Right kidney (tissue), 1 donor: ENCODE measurements around the gene COL16A1.

ENCODE experiments used
- DNase-seq: peaks from one replicate; pipeline ENCODE4 v3.0.0-alpha.2; 2016

Gene COL16A1

DNA sequence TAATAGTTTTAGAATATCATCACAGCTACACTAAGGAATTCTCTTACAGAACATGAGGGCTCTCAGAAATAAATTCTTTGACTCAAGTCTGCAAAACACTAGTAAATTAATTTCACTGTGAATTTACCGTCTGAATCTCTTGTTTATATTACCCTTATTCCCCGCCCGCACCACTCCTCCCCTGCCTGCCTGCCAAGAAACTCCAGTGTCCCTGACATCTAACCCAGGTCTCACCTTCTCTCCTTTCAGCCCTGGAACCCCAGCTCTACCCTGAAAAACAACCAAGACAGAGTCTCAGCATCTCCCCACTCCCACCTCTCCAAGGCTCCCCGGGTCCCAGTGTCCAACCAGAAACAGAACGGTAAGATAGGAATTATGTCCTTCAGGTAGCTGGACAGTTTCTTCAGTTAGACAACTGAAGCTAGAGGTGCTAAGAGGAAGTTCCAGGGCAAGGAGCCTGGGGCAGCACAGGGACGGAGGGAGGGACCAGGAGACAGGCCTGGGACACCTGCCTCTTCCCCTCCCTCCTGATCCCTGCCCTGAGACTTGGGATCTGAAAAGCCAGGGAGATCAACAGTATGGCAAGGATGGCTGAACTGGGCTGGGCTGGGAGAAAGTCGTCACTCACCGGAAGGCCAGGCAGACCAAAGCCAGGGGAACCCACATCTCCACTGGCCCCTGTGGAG is 15.4 kb downstream of the COL16A1 start:
- no peak for DNase-seq

- no peak for DNase-seq
These were observed 16.2 kb downstream of the COL16A1 start for GRCh38 chr1:31687601-31688000.

- DNase-seq: no peak
These were observed 18.0 kb downstream of the COL16A1 start for GRCh38 chr1:31685795-31686194.

- DNase-seq: no peak
These were observed 19.8 kb downstream of the COL16A1 start for GRCh38 chr1:31683997-31684396.

- no peak for DNase-seq
These were observed 22.4 kb downstream of the COL16A1 start for GRCh38 chr1:31681415-31681814.

DNA sequence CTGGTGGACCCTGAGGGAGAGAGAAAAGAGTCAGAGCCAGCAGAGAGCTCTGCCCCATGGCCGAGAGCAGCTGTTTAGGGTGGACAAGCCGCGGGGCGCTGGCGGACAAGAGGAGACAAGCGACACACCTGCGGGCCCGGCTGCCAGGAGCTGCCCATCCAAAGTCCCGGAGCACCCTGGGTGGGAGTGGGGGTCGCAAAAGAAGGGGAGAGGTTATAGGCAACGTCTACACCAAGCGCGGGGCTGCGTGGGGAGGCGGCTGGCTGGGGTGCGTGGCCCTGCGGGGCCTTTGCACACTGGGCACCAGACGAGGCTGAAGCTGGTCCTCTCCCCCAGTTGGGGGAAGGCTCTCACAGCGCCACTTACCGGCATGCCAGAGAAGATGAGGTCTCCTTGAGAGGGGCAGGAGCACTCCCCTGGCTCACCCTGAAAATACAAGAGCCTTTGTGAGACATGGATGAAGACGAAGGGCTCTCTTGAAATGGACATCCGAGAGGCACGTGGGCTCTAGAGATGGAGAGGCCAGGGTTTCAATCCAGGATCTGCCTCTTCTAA is 24.1 kb downstream of the COL16A1 start:
- DNase-seq: no peak

- DNase-seq: no peak
These were observed 24.7 kb downstream of the COL16A1 start for GRCh38 chr1:31679091-31679490.

DNA sequence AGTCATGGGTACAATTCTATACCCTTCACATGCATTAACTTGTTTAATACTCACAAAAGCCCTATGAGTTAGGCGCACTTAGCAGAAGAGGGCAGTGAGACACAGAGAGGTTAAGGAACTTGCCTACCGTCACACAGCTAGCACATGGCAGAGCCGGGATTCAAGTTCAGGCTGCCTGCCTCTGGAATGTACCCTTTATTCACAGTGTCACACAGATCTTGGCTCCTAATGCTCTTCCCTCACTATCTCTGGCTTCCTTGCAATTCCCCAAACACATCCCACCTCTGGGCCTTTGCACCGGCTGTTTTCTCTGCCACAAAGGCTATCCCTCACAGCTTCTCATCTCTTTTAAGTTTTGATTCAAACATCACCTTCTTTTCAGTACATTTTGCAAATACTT is 25.1 kb downstream of the COL16A1 start:
- no peak for DNase-seq

DNA sequence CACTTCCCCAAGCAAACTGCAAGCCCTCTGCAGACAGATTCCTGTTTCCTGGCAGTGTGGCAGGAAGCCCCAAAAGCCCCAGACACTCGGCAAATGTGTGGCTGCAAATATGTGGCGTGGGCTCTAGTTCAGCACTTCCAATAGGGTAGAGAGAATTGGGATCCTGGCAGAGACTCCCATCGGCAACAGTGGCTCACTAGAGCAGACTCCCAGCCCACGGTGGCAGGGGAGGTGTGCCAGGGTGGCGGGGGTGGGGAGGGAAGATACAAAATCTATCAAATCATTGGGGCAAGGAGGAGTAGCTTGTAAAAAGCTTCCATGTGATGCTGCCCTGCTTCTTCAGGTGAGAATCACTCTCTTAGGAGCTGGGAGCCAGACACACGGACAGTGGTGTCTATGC is 25.9 kb downstream of the COL16A1 start:
- no peak for DNase-seq

DNA sequence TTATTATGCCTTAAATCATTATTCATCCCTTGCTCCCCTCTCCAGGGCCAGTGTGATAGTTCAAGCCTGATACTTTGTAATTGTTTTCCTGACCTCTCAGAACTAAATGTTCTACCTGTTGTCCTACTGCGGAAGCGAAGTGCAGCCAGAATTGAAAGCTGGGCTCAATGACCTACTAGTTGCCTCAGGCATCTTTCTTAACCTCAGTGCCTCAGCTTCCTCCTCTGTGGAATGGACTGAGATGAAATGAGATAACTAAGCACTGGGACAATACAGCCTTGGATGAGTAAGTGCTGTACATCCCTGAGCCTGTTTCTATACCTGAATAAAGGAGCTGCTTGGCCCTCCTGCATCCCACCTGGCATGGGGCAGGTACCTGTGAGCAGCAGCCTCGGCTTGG is 26.4 kb downstream of the COL16A1 start:
- no peak for DNase-seq

GRCh38 chr1:31675756-31676155 is 28.1 kb downstream of the COL16A1 start:
- DNase-seq: no peak

DNA sequence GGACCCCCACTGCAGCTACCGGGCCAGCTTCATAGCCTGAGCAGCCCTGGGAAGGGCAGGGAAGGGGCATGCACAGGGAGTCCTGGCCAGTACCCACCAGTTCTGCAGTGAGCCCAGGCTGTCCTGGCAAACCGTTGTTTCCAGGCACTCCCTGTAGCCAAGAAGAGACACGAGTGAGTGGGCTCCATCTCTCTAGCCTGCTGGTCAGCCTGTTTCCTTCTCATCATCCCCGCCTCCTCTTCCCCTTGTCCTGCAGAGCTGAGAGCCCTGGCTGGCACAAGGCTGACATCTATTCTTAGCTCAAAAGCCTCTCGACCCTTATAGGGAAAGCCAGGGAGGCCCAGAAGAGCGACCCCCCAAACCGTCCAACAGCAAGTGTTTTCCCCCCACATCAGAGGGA is 28.7 kb downstream of the COL16A1 start:
- no peak for DNase-seq

GRCh38 chr1:31674626-31675025 is 29.2 kb downstream of the COL16A1 start:
- no peak for DNase-seq

- no peak for DNase-seq
These were observed 30.4 kb downstream of the COL16A1 start for GRCh38 chr1:31673433-31673832.

DNA sequence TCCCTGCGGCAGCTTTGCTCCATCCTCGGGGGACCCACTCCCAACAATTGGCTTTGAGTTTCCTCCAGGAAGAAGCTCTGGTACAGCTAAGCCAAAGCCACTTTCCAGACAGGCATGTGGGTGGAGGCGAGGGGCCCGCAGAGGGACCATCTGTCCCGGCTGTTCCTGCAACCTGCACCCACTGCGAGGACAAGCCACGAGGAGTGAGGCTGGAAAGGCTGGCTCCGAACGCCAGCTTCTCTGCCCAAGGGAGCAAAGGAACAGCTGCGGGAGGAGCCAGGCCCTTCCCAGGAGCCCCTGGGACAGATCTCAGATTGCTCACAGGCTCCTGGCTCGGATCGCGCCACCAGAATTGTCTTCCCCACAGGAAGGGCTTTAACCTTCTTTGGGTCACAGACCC is 30.8 kb downstream of the COL16A1 start:
- DNase-seq: no peak

DNA sequence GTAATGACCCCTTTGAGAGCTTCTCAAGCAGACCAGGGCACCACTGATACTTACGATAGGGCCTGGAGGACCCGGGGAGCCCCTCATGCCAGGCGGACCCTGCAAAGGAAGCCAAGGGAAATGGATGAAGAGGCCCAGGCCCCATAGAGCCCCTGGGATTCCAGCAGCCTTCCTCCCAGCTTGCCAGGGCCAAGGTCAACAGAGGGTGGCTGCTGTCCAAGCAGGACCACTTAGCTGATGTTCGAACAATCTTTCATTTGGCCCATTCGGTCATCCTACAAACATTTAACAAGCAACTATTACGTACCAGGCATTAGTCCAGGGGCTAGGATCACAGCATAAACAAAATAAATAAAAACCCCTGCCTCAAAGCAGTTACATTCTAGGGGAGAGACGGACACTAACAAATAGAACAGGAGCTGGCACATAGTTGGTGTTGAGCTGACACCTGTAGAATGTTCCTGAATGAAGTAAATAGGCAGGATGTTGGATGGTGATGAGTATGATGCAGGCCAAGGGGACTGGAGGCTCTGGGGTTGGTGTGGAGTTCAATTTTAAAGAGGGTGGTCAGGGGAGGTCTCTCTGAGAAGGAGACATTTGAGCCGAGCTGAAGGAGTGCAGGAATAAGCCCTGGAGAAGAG is 32.1 kb downstream of the COL16A1 start:
- no peak for DNase-seq

DNA sequence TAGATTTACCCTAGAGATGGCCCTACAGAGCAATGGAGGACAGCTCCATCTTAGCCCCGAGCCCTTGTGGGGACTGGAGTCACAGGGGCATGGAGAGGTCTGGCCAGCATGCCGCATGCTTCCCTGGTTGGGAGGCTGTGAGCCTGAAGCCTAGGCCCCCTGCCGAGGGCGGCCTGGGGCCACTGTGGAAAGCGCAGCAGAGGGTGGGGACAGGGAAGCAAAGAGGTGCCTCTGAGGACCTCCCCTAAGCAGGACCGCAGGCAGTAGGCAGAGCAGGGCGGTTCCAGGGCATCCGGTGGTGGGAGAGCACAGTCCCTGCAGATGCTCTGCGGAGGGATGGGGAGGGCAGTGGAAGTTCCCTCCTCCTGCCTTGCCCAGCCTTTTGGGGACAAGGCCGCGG is 32.7 kb downstream of the COL16A1 start:
- no peak for DNase-seq

DNA sequence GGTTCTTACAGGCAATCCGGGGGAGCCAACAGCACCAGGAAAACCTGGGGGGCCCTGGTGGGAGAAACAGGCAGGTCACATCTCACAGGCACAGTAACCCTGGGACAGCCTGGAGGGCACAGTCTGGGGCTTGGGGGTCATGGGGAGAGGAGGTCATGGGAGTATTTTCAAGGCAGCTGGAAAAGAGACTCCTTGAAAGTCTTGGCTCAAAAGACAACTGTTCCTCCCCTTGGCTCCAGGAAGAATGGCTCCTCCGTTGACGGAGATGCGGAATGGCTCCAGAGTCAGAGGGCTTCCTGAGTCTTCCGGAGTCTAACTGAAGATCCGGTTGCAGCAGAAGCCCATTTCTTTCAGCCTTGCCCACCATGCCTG is 33.2 kb downstream of the COL16A1 start:
- no peak for DNase-seq

DNA sequence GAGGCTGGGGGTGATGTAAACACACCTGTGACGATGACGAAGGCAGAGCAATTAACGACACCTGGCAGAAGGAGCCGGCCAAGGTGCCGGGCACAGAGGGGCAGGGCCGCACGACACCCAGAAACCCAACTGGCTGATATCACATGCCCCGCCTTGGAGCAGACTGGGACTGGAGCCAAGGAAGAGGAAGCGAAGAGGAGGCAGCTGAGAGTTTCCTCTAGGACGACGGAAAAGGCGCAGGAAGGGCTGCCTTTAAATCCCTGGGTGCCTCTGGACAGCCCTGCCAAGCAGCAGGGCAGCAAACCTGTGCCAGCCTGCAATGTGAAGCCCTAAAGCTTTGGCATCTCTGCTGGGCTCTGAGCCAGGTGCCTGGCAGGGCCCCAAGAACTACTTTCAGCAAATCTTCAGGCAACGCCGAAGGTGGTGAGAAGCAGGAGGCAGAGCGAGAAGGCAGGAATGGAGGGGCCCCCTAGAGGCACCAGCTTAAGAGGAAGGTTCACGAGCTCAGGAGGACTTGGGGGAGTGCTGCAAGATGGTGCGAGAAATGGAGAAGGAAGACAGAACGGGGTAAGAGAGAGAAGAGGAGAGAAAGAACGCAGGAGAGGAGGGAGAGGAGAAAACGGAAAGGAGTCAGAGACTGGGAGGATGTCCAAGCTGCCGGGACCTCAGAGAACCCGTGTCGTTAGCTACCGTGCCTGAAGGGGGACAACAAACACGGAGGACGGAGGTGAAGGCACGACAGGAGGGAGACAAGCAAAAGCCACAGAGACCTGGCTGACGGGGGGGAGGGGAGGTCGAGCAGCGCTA is 33.8 kb downstream of the COL16A1 start:
- DNase-seq: peak; percentile 63

DNA sequence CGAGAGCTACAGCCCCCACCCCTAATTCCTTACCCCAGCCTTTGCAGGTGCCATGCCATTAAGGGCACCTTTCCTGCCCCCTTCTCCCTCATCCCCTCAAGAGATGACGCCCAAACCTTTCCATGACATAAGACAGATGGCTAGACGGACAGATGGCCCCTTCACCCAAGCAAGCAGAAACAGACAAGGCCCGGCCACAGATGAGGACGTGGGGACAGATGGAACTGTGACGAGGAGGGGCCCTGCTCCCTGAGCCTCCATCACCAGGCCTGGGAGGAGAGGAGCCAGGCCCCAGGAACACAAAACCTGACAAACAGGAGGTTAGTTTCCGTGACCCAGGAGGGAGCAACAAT is 34.4 kb downstream of the COL16A1 start:
- no peak for DNase-seq

- DNase-seq: no peak
These were observed 35.4 kb downstream of the COL16A1 start for GRCh38 chr1:31668303-31668883.

DNA sequence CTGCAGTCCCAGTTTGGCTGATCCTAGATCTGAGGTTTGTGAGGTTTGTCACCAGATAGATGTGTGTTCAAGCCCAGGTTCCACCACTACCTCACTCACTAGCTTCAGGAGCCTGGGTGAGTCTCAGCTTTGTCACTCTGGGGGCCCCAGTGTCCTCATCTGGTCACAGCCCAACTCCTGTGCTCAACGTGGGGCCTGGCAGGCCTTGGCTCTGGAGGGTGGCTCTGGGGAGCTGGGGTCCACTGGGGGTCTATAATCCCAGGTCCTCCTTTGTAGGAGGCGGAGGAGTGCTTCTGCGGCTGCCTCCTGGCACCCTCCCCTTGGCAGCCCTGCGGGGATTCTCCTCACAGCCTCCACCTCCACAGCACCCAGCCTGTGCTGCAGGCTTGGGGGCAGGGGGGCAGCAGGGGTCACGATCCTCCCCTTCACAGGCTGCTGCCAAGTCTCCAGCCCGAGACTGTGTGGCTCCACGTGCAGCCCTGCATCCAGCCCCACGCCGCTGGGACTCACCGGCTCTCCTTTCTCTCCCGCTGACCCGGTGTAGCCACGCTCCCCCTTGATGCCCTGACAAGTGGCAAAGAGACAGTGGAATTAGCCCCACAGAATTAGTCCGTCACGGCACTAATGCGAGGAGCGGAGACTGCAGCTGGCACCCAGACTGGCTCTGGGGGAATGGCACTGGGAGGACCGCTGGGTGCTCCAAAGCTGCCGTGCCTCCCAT is 36.6 kb downstream of the COL16A1 start:
- no peak for DNase-seq
